HepG2 (cell line): Measurements from ENCODE around the gene DDRGK1. TPM values are rescaled to one million over a fixed set of nuclear protein-coding genes. Genes with fewer than 3 reads are reported as not detected.

Experiments
- ATAC-seq: fragments of 200-7000 bp; cut with Tn5 transposase; 3 replicates; pipeline ENCODE4 v1.9.1; 2020; ENCODE audit warnings: mild to moderate bottlenecking, moderate library complexity
- BruUV-seq: library from RNA; stranded (reverse); fragments of 400-500 nt; replicated peaks from 2 replicates; lab custom pipeline; 2021; lab: Mats Ljungman, UMichigan
- CTCF ChIA-PET: fragments of 300-600 bp; formaldehyde crosslinking; extraction: SDS; loops from one replicate; lab custom pipeline; 2021; ENCODE audit warnings: low total read pairs, inconsistent platforms, low intra/inter-chr PET ratio; lab: Yijun Ruan, JAX
- POLR2A ChIA-PET: fragments of 350-600 bp; sonication (Branson Sonifier 250); formaldehyde crosslinking; loops from one replicate; lab custom pipeline; 2020; ENCODE audit warnings: antibody characterized with exemption, inconsistent platforms; lab: Yijun Ruan, JAX
- DNase-seq: peaks from one replicate; pipeline ENCODE4 v3.0.0-alpha.2; 2015; ENCODE audit warnings: low spot score
- FAIRE-seq: peaks from 3 replicates; lab custom pipeline; 2011; peaks lifted over from hg19 to GRCh38; lab: Jason Lieb, UNC
- H2AFZ ChIP-seq: one replicate; pipeline ENCODE4 v1.6.1; 2011; ENCODE audit warnings: low read length, inconsistent platforms
- H3K27ac ChIP-seq: fragments of 300-600 bp; 3 replicates; pipeline ENCODE4 v1.8.0; 2011; ENCODE audit warnings: mixed run types, mild to moderate bottlenecking, mixed read lengths, low read length, inconsistent platforms; ENCODE audit not compliant: insufficient read depth; ENCODE audit errors: extremely low read length
- H3K27me3 ChIP-seq, 2 experiments: fragments of 200-600 bp in 1 of 2; 2 replicates in 1 of 2; 3 replicates in 1 of 2; pipeline versions ENCODE4 v1.6.0 to v1.8.0; 2011; ENCODE audit warnings: low read length in 2 of 2, mild to moderate bottlenecking in 2 of 2, moderate library complexity in 2 of 2, inconsistent platforms in 1 of 2; ENCODE audit not compliant: insufficient read depth in 2 of 2, control insufficient read depth in 1 of 2
- H3K36me3 ChIP-seq, 2 experiments: fragments of 200-600 bp in 1 of 2; replicated peaks in 1 of 2; 2 replicates in 1 of 2; 3 replicates in 1 of 2; pipeline versions ENCODE4 v1.5.1 to v1.8.0; 2011; ENCODE audit warnings: low read length in 2 of 2, inconsistent platforms in 1 of 2; ENCODE audit not compliant: insufficient read depth in 2 of 2, control insufficient read depth in 1 of 2
- H3K4me1 ChIP-seq: 2 replicates; pipeline ENCODE4 v1.5.1; 2012; ENCODE audit warnings: low read length, inconsistent platforms; ENCODE audit not compliant: insufficient read depth
- H3K4me2 ChIP-seq: 2 replicates; pipeline ENCODE4 v1.6.0; 2011; ENCODE audit warnings: low read depth, low read length, inconsistent platforms
- H3K4me3 ChIP-seq, 3 experiments: fragments of 200-600 bp in 1 of 3; sonication (generic), shearing (Covaris generic) in 1 of 3; replicated peaks in 1 of 3; 2 replicates each; pipeline ENCODE4 v1.5.1; 2011 to 2016; ENCODE audit warnings: low read length in 3 of 3, inconsistent platforms in 2 of 3, low read depth in 2 of 3, mild to moderate bottlenecking in 2 of 3, control low read depth in 1 of 3, mixed read lengths in 1 of 3; ENCODE audit not compliant: insufficient read depth in 1 of 3
- H3K79me2 ChIP-seq: one replicate; pipeline ENCODE4 v1.6.1; 2011; ENCODE audit warnings: low read length, inconsistent platforms; ENCODE audit not compliant: insufficient read depth
- H3K9ac ChIP-seq: 2 replicates; pipeline ENCODE4 v1.6.0; 2011; ENCODE audit warnings: mild to moderate bottlenecking, low read depth, low read length, inconsistent platforms; ENCODE audit not compliant: insufficient read depth
- H3K9me3 ChIP-seq: 2 replicates; pipeline ENCODE4 v1.5.1; 2012; ENCODE audit warnings: mild to moderate bottlenecking, low read length
- H4K20me1 ChIP-seq: 2 replicates; pipeline ENCODE4 v1.6.0; 2011; ENCODE audit warnings: inconsistent platforms, mild to moderate bottlenecking, low read length, moderate library complexity; ENCODE audit not compliant: insufficient read depth
- ATAD3A ChIP-seq: sonication (generic); formaldehyde crosslinking; IDR thresholded peaks from 2 replicates; pipeline ENCODE4 v1.4.0; 2020; ENCODE audit warnings: missing genetic modification reagents
- FOSL2 ChIP-seq: sonication (generic); formaldehyde crosslinking; IDR thresholded peaks from 2 replicates; pipeline ENCODE4 v1.4.0; 2020; ENCODE audit warnings: missing genetic modification reagents
- KDM6A ChIP-seq: IDR thresholded peaks from 2 replicates; pipeline ENCODE4 v1.6.1; 2016; ENCODE audit warnings: low read depth
- NKX3-1 ChIP-seq: sonication (generic); formaldehyde crosslinking; IDR thresholded peaks from 2 replicates; pipeline ENCODE4 v1.5.0; 2020; ENCODE audit warnings: missing genetic modification reagents
- PITX1 ChIP-seq: sonication (generic); formaldehyde crosslinking; IDR thresholded peaks from 2 replicates; pipeline ENCODE4 v1.5.1; 2020; ENCODE audit warnings: mild to moderate bottlenecking, missing genetic modification reagents
- ZMYM3 ChIP-seq: sonication (generic); formaldehyde crosslinking; IDR thresholded peaks from 2 replicates; pipeline ENCODE4 v1.5.1; 2020; ENCODE audit warnings: mild to moderate bottlenecking, missing genetic modification reagents
- WGBS: methylation state at CpG from one replicate; pipeline ENCODE4 v1.1.6; 2017; ENCODE audit warnings: low lambda C conversion rate; 5-methylcytosine and 5-hydroxymethylcytosine counted together
- in situ Hi-C: cut with HindIII; loops from 2 replicates; pipeline ENCODE4 v1.10.0; 2017; ENCODE audit warnings: low pct_unique_long_range_greater_than_20kb; ENCODE audit not compliant: extremely low pct_ligation_motif_present
- intact Hi-C: fragments of 100-400 bp; cut with micrococcal nuclease; formaldehyde crosslinking; loops from one replicate; pipeline ENCODE4 v1.10.0; 2022; ENCODE audit not compliant: unreplicated experiment
- polyA plus RNA-seq, 8 experiments: library from polyadenylated mRNA; depleted of rRNA in 3 of 8; stranded (reverse) in 7 of 8; unstranded in 1 of 8; fragments of >200 nt; fragmentation: Illumina TruSeq in 4 of 8; extraction: Trizol in 4 of 8; gene quantifications; 2 replicates each; pipeline versions ENCODE4 v1.2.1 to v1.2.3, GENCODE V29; 2011 to 2016; ENCODE audit warnings: low read depth in 4 of 8, missing spikeins in 1 of 8, mixed read lengths in 1 of 8; ENCODE audit not compliant: insufficient read depth in 1 of 8
- total RNA-seq, 5 experiments: library from RNA; depleted of rRNA; stranded (reverse); fragments of >200 nt; fragmentation: Illumina TruSeq; extraction: Trizol; gene quantifications; 2 replicates each; pipeline ENCODE4 v1.2.3, GENCODE V29; 2016; ENCODE audit warnings: low read depth in 1 of 5
- TF ChIP-seq, protein P1 (sequence below): sonication (generic); formaldehyde crosslinking; IDR thresholded peaks from 2 replicates; pipeline ENCODE4 v1.5.1; 2020; ENCODE audit warnings: mild to moderate bottlenecking, missing genetic modification reagents, moderate library complexity

DDRGK1 gene
- total and polyA plus RNA-seq, 2 of the 13 experiments (the other 11 are each of a cell fraction or from before 2014, with no cell fraction given) = 96.7 to 149 TPM

DNA sequence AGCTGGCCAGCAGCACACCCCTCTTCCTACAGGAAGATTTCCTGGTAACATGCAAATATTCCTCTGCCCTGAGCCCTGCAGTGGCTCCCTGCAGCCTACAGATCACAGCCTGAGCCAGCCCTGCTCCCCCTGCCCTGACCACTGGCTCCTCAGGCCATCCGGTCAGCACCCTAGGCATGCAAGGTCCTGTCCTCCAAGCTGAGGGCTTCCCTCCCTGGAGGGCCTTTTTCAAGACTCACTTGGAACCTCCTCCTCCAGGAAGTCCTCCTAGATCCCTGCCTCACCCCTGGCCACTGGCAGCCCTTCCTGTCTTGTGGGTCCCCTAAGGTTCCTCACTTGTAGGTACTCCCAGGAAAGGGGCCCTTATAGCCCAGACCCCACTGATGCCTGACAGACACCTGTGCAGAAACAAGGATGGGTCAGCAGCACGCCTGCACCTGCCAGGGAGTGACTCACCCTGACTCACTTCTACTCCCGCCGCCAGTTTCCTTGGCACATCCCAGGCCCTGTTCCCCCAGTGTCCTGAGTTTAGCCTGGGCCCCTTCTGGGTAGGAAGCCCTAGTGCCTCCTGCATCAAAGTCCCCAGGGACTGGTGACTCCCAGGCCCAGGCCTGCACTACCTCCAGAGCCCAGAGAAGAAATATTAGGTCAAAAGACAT lies 31.3 kb upstream of the DDRGK1 start (continued):
- TF ChIP-seq ZMYM3 (CRISPR knock-in tag) = peak; percentile 77
- TF ChIP-seq FOSL2 (CRISPR knock-in tag) = peak; percentile 75

GRCh38 chr20:3233991-3234498 lies 29.6 kb upstream of the DDRGK1 start:
- no peak for DNase-seq
- POLR2A ChIA-PET = interaction anchor here (1.0 kb wide), 1 partner anchor 9 kb away, joined by 3 read pairs; no protein-coding TSS in a partner anchor
- H3K27me3 ChIP-seq = peaks cover 0 to 18% of the 10 kb centered on the region in 2 experiments; a peak in 2 of 5 replicates
- H3K36me3 ChIP-seq = peaks cover 0 to 5% of the 10 kb centered on the region in 2 experiments; a peak in 3 of 5 replicates
- no peak overlapping the region for H3K27ac ChIP-seq
- ATAC-seq = no peak
- peaks cover 57% of the 10 kb centered on the region for H3K4me1 ChIP-seq
- 90% methylated on average over 25 of the region's 25 CpGs for WGBS
- no TSS peak for BruUV-seq
- H2AFZ ChIP-seq = no peak overlapping the region
- CTCF ChIA-PET = no interaction called here
- H3K79me2 ChIP-seq = no peaks in the 10 kb centered on the region
- intact Hi-C loops (no loop called here), in situ Hi-C loops (no loop called here)
- no peak overlapping the region for H3K4me3 ChIP-seq
- no peak for FAIRE-seq
- H4K20me1 ChIP-seq = no peaks in the 10 kb centered on the region
- no peak for TF ChIP-seq KDM6A (CRISPR knock-in tag)
- TF ChIP-seq ATAD3A = no peak
- TF ChIP-seq NKX3-1 = no peak
- TF ChIP-seq PITX1 = 0 out of 2 replicates have a peak, but pooled peaks have one; percentile 23
- TF ChIP-seq, protein P1, sequence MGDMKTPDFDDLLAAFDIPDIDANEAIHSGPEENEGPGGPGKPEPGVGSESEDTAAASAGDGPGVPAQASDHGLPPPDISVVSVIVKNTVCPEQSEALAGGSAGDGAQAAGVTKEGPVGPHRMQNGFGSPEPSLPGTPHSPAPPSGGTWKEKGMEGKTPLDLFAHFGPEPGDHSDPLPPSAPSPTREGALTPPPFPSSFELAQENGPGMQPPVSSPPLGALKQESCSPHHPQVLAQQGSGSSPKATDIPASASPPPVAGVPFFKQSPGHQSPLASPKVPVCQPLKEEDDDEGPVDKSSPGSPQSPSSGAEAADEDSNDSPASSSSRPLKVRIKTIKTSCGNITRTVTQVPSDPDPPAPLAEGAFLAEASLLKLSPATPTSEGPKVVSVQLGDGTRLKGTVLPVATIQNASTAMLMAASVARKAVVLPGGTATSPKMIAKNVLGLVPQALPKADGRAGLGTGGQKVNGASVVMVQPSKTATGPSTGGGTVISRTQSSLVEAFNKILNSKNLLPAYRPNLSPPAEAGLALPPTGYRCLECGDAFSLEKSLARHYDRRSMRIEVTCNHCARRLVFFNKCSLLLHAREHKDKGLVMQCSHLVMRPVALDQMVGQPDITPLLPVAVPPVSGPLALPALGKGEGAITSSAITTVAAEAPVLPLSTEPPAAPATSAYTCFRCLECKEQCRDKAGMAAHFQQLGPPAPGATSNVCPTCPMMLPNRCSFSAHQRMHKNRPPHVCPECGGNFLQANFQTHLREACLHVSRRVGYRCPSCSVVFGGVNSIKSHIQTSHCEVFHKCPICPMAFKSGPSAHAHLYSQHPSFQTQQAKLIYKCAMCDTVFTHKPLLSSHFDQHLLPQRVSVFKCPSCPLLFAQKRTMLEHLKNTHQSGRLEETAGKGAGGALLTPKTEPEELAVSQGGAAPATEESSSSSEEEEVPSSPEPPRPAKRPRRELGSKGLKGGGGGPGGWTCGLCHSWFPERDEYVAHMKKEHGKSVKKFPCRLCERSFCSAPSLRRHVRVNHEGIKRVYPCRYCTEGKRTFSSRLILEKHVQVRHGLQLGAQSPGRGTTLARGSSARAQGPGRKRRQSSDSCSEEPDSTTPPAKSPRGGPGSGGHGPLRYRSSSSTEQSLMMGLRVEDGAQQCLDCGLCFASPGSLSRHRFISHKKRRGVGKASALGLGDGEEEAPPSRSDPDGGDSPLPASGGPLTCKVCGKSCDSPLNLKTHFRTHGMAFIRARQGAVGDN = 0 out of 2 replicates have a peak, but pooled peaks have one; percentile 1
- H3K9me3 ChIP-seq = no peaks in the 10 kb centered on the region
- no peak overlapping the region for H3K9ac ChIP-seq
- H3K4me2 ChIP-seq = no peak overlapping the region
